MCF 10A (cell line): ENCODE data around the gene SMC1B. TPM values are rescaled to one million over a fixed set of nuclear protein-coding genes. Genes with fewer than 3 reads are reported as not detected.

Experiments
- BruUV-seq: library from RNA; stranded (reverse); fragments of 400-500 nt; replicated peaks from 2 replicates; lab custom pipeline; 2021; lab: Mats Ljungman, UMichigan
- CTCF ChIA-PET: fragments of 300-600 bp; sonication (Branson Sonifier 250); formaldehyde crosslinking; extraction: SDS; loops from one replicate; lab custom pipeline; 2021; ENCODE audit warnings: antibody characterized with exemption, inconsistent platforms; lab: Yijun Ruan, JAX
- POLR2A ChIA-PET: fragments of 300-600, 350-650 bp; sonication (Branson Sonifier 250); formaldehyde crosslinking; extraction: SDS; loops from one replicate; lab custom pipeline; 2020; ENCODE audit warnings: antibody characterized with exemption, inconsistent platforms; lab: Yijun Ruan, JAX
- DNase-seq: peaks from one replicate; pipeline ENCODE4 v3.0.0-alpha.2; 2018; ENCODE audit not compliant: unreplicated experiment
- H3K27ac Mint-ChIP-seq: one replicate; pipeline ENCODE4 v1.8.0; 2022; ENCODE audit warnings: mild to moderate bottlenecking, low read depth, mixed read lengths; ENCODE audit not compliant: unreplicated experiment
- H3K27me3 Mint-ChIP-seq: one replicate; pipeline ENCODE4 v1.8.0; 2022; ENCODE audit warnings: mixed read lengths; ENCODE audit not compliant: insufficient read depth, unreplicated experiment
- H3K36me3 Mint-ChIP-seq: one replicate; pipeline ENCODE4 v1.8.0; 2022; ENCODE audit warnings: mild to moderate bottlenecking, moderate library complexity, mixed read lengths; ENCODE audit not compliant: insufficient read depth, unreplicated experiment
- H3K4me1 Mint-ChIP-seq: one replicate; pipeline ENCODE4 v1.8.0; 2022; ENCODE audit warnings: mixed read lengths; ENCODE audit not compliant: insufficient read depth, unreplicated experiment
- H3K4me3 Mint-ChIP-seq: one replicate; pipeline ENCODE4 v1.8.0; 2022; ENCODE audit warnings: mild to moderate bottlenecking, moderate library complexity, mixed read lengths; ENCODE audit not compliant: unreplicated experiment
- H3K9me3 Mint-ChIP-seq: one replicate; pipeline ENCODE4 v1.8.0; 2022; ENCODE audit warnings: mixed read lengths; ENCODE audit not compliant: unreplicated experiment
- intact Hi-C: fragments of 100-400 bp; cut with micrococcal nuclease; formaldehyde crosslinking; loops from 2 replicates; pipeline ENCODE4 v1.14.1; 2022
- total RNA-seq: library from RNA; stranded (reverse); gene quantifications from 2 replicates; pipeline ENCODE4 v1.2.3, GENCODE V29; 2022
- TF ChIP-seq, protein P1 (sequence below): fragments of 200-600 bp; IDR thresholded peaks from one replicate; pipeline ENCODE4 v1.8.0; 2022; ENCODE audit warnings: antibody characterized with exemption, mild to moderate bottlenecking; ENCODE audit not compliant: unreplicated experiment

SMC1B gene
- total RNA-seq, 1 experiment from 2014 or later: not detected

DNA sequence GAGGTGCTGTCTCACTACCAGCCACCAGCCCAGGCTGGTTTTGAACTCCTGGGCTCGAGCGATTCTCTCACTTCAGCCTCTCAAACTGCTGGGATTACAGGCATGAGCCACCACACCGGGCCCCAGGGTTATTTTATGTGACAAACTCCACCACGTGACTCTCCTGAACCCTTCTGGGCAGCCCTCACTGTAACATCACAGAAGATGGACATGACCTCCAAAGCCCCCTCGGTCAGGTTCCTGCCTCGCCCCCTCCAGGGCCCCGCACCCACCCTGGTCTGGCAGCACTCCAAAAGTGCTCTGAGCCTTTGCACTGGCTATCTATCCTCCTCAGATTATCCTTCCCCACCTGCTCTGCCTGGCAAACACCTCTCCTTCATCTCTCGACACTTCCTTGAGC, 43.4 kb upstream of the SMC1B start:
- DNase-seq: no peak
- ChIA-PET POLR2A (interaction anchor here (1.0 to 1.1 kb wide), 2 partner anchors 11 to 13 kb away, joined by 4 read pairs; no protein-coding TSS in a partner anchor), CTCF (interaction anchor here (1.2 to 2.2 kb wide), 3 partner anchors 11 to 97 kb away, joined by 3 to 6 read pairs (median 5); no protein-coding TSS in a partner anchor)
- no peak overlapping the region for H3K4me3 Mint-ChIP-seq
- intact Hi-C loops: no loop called here
- no peaks in the 10 kb centered on the region for H3K36me3 Mint-ChIP-seq
- no peaks in the 10 kb centered on the region for H3K27me3 Mint-ChIP-seq
- H3K9me3 Mint-ChIP-seq: no peaks in the 10 kb centered on the region
- no peak overlapping the region for H3K27ac Mint-ChIP-seq
- BruUV-seq: no TSS peak
- H3K4me1 Mint-ChIP-seq: no peaks in the 10 kb centered on the region
- TF ChIP-seq, protein P1, sequence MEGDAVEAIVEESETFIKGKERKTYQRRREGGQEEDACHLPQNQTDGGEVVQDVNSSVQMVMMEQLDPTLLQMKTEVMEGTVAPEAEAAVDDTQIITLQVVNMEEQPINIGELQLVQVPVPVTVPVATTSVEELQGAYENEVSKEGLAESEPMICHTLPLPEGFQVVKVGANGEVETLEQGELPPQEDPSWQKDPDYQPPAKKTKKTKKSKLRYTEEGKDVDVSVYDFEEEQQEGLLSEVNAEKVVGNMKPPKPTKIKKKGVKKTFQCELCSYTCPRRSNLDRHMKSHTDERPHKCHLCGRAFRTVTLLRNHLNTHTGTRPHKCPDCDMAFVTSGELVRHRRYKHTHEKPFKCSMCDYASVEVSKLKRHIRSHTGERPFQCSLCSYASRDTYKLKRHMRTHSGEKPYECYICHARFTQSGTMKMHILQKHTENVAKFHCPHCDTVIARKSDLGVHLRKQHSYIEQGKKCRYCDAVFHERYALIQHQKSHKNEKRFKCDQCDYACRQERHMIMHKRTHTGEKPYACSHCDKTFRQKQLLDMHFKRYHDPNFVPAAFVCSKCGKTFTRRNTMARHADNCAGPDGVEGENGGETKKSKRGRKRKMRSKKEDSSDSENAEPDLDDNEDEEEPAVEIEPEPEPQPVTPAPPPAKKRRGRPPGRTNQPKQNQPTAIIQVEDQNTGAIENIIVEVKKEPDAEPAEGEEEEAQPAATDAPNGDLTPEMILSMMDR: no peak

DNA sequence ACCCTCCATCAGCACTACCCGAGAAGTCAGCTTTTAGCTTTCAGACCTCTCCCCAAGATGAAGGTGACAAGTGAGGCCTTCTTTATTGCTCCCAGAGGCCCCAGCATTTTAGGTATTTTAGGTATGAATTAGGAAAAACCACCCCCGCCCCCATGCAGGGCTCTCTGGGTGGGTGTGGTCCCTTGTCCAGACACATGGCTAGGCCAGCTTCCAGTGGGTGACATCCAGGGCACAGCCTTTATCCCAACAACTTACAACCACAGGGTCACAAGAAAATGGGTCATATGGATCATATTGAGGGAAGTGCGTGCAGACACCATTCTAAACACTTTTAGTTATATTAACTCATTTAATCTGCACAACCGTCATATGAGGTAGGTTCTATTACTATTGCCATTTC, 42.2 kb upstream of the SMC1B start:
- Mint-ChIP-seq H3K4me3 (no peak overlapping the region), H3K36me3 (no peaks in the 10 kb centered on the region), H3K27ac (no peak overlapping the region), H3K27me3 (no peaks in the 10 kb centered on the region), H3K9me3 (no peaks in the 10 kb centered on the region), H3K4me1 (no peaks in the 10 kb centered on the region)
- no peak for DNase-seq
- ChIA-PET POLR2A (interaction anchor here (1.1 to 3.2 kb wide), 2 partner anchors 10 to 13 kb away, joined by 4 to 12 read pairs; no protein-coding TSS in a partner anchor), CTCF (interaction anchor here (0.6 to 2.2 kb wide), 4 partner anchors 15 to 98 kb away, joined by 4 to 6 read pairs (median 4); no protein-coding TSS in a partner anchor)
- no TSS peak for BruUV-seq
- intact Hi-C loops: no loop called here
- TF ChIP-seq, protein P1: no peak

DNA sequence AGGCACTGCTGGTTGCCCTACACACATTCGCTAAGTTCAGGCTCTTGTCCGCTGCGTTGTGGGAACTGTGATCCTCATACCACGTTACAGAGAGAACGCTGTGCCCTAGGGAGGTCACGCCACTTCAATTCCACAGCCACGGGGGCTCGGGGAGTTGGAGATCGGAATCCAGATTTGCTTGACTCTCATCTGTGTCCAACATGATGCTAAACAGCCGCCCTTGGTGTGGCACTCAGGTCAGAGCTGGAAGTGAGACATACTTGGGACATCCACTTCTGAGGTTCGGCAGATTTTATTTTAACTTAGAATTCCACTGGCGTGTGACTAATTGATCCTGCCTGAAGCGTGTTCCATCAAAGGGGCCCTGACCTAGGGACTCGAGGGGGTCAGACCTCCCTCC, 41.8 kb upstream of the SMC1B start:
- no peaks in the 10 kb centered on the region for H3K27me3 Mint-ChIP-seq
- BruUV-seq: no TSS peak
- POLR2A ChIA-PET: interaction anchor here (3.2 kb wide), 1 partner anchor 14 kb away, joined by 12 read pairs; no protein-coding TSS in a partner anchor
- CTCF ChIA-PET: interaction anchor here (0.6 to 2.2 kb wide), 3 partner anchors 18 to 99 kb away, joined by 4 to 6 read pairs (median 4); no protein-coding TSS in a partner anchor
- no peak overlapping the region for H3K27ac Mint-ChIP-seq
- no peaks in the 10 kb centered on the region for H3K4me1 Mint-ChIP-seq
- no peak overlapping the region for H3K4me3 Mint-ChIP-seq
- intact Hi-C loops: no loop called here
- H3K9me3 Mint-ChIP-seq: no peaks in the 10 kb centered on the region
- TF ChIP-seq, protein P1: no peak
- DNase-seq: no peak
- no peaks in the 10 kb centered on the region for H3K36me3 Mint-ChIP-seq

DNA sequence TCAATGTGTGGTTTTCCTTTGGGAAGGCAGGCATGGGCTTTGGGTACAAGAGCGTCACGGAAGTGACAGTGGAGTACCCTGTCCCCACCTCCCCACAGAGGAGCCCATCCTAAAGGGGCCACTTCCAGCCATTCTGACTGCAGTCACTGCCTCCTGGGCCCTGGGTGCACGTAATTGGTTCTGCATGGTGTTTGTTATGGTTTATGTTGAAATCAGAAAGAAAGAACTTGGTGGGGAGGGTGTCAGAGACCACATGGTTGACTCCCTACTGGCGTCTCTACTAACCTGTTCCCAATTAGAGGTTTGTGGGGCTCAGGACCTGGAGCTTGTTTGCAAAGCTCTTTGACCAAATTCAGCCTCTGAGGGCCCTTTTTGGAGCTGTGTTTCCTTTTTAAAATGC, 40.9 kb upstream of the SMC1B start:
- Mint-ChIP-seq H3K27ac (no peak overlapping the region), H3K4me3 (no peak overlapping the region), H3K36me3 (no peaks in the 10 kb centered on the region), H3K4me1 (no peaks in the 10 kb centered on the region), H3K27me3 (no peaks in the 10 kb centered on the region), H3K9me3 (no peaks in the 10 kb centered on the region)
- no TSS peak for BruUV-seq
- TF ChIP-seq, protein P1: no peak
- ChIA-PET CTCF (no interaction called here), POLR2A (interaction anchor here (0.7 to 3.2 kb wide), 2 partner anchors 15 to 81 kb away, joined by 3 to 12 read pairs; no protein-coding TSS in a partner anchor)
- intact Hi-C loops: no loop called here
- DNase-seq: no peak
